IMR-90 (cell line): Measurements from ENCODE around the gene STOX2. TPM values are rescaled to one million over a fixed set of nuclear protein-coding genes. Genes with fewer than 3 reads are reported as not detected.

Source experiments
- ATAC-seq: fragments of 200-7000 bp; cut with Tn5 transposase; 2 replicates; pipeline ENCODE4 v1.9.1; 2020; ENCODE audit warnings: low read depth, mild to moderate bottlenecking, moderate library complexity
- BruUV-seq: library from RNA; stranded (reverse); fragments of 400-500 nt; replicated peaks from 2 replicates; lab custom pipeline; 2021; lab: Mats Ljungman, UMichigan
- CTCF ChIA-PET: fragments of 300-600 bp; formaldehyde crosslinking; extraction: SDS; loops from one replicate; lab custom pipeline; 2021; ENCODE audit warnings: antibody characterized with exemption; lab: Yijun Ruan, JAX
- POLR2A ChIA-PET: fragments of 300-600 bp; sonication (Branson Sonifier 250); formaldehyde crosslinking; loops from one replicate; lab custom pipeline; 2022; ENCODE audit warnings: antibody characterized with exemption; ENCODE audit not compliant: unreplicated experiment; lab: Charles Lee
- DNase-seq: peaks from one replicate; pipeline ENCODE4 v3.0.0; 2013
- H2AFZ ChIP-seq: replicated peaks from 2 replicates; pipeline ENCODE3; 2013; ENCODE audit warnings: low read length, mild to moderate bottlenecking; ENCODE audit not compliant: poor library complexity
- H2AK5ac ChIP-seq: 2 replicates; pipeline ENCODE4 v1.6.1; 2013; ENCODE audit warnings: low read depth, low read length, inconsistent platforms
- H2AK9ac ChIP-seq: replicated peaks from 2 replicates; pipeline ENCODE3; 2013; ENCODE audit warnings: mild to moderate bottlenecking, low read depth, low read length, moderate library complexity; ENCODE audit not compliant: poor library complexity
- H2BK120ac ChIP-seq: 2 replicates; pipeline ENCODE4 v1.6.1; 2013; ENCODE audit warnings: low read depth, low read length, inconsistent platforms
- H2BK15ac ChIP-seq: 3 replicates; pipeline ENCODE4 v1.6.1; 2013; ENCODE audit warnings: low read depth, low read length, inconsistent platforms
- H2BK20ac ChIP-seq: 2 replicates; pipeline ENCODE4 v1.6.1; 2013; ENCODE audit warnings: low read depth, mild to moderate bottlenecking, inconsistent platforms, low read length, moderate library complexity
- H2BK5ac ChIP-seq: 2 replicates; pipeline ENCODE4 v1.6.1; 2013; ENCODE audit warnings: mild to moderate bottlenecking, low read depth, low read length, inconsistent platforms; ENCODE audit not compliant: poor library complexity, severe bottlenecking
- H3K14ac ChIP-seq: replicated peaks from 2 replicates; pipeline ENCODE4 v1.6.1; 2013; ENCODE audit warnings: low read depth, low read length, inconsistent platforms
- H3K18ac ChIP-seq: 2 replicates; pipeline ENCODE4 v1.6.1; 2013; ENCODE audit warnings: low read depth, low read length, control low read depth
- H3K23ac ChIP-seq: 2 replicates; pipeline ENCODE4 v1.6.1; 2013; ENCODE audit warnings: low read depth, low read length, inconsistent platforms
- H3K27ac ChIP-seq: 2 replicates; pipeline ENCODE4 v1.5.1; 2013; ENCODE audit warnings: mild to moderate bottlenecking, control low read depth, low read length; ENCODE audit not compliant: insufficient read depth
- H3K27me3 ChIP-seq: 2 replicates; pipeline ENCODE4 v1.6.1; 2013; ENCODE audit warnings: low read length; ENCODE audit not compliant: control insufficient read depth, insufficient read depth
- H3K36me3 ChIP-seq: 2 replicates; pipeline ENCODE4 v1.6.1; 2013; ENCODE audit warnings: low read length, mixed read lengths; ENCODE audit not compliant: control insufficient read depth, insufficient read depth
- H3K4ac ChIP-seq: 2 replicates; pipeline ENCODE4 v1.6.1; 2013; ENCODE audit warnings: low read depth, low read length, inconsistent platforms
- H3K4me1 ChIP-seq: 2 replicates; pipeline ENCODE4 v1.6.1; 2013; ENCODE audit warnings: low read length, mixed read lengths; ENCODE audit not compliant: control insufficient read depth, insufficient read depth
- H3K4me2 ChIP-seq: 2 replicates; pipeline ENCODE4 v1.6.1; 2013; ENCODE audit warnings: low read depth, mild to moderate bottlenecking, control low read depth, low read length, moderate library complexity
- H3K4me3 ChIP-seq: 2 replicates; pipeline ENCODE4 v1.5.1; 2013; ENCODE audit warnings: low read depth, mild to moderate bottlenecking, control low read depth, low read length, moderate library complexity; ENCODE audit not compliant: insufficient read depth
- H3K56ac ChIP-seq: 2 replicates; pipeline ENCODE4 v1.6.1; 2013; ENCODE audit warnings: low read length, inconsistent platforms; ENCODE audit not compliant: insufficient read depth; ENCODE audit errors: extremely low read depth
- H3K79me1 ChIP-seq, 2 experiments: 2 replicates each; pipeline ENCODE4 v1.6.1; 2013; ENCODE audit warnings: low read length in 2 of 2, inconsistent platforms in 1 of 2, low read depth in 1 of 2
- H3K9ac ChIP-seq: 2 replicates; pipeline ENCODE4 v1.6.1; 2013; ENCODE audit warnings: low read depth, low read length, control low read depth
- H3K9me1 ChIP-seq: 2 replicates; pipeline ENCODE4 v1.6.1; 2013; ENCODE audit warnings: low read length, inconsistent platforms; ENCODE audit not compliant: insufficient read depth
- H3K9me3 ChIP-seq: 2 replicates; pipeline ENCODE4 v1.6.1; 2013; ENCODE audit warnings: low read length; ENCODE audit not compliant: control insufficient read depth, insufficient read depth
- H4K20me1 ChIP-seq: 2 replicates; pipeline ENCODE4 v1.6.1; 2013; ENCODE audit warnings: low read length, inconsistent platforms; ENCODE audit not compliant: insufficient read depth
- H4K5ac ChIP-seq: 2 replicates; pipeline ENCODE4 v1.6.1; 2013; ENCODE audit warnings: mild to moderate bottlenecking, low read depth, low read length, control low read depth
- H4K8ac ChIP-seq, 2 experiments: 2 replicates each; pipeline ENCODE4 v1.6.1; 2013; ENCODE audit warnings: low read depth in 2 of 2, low read length in 2 of 2, control low read depth in 1 of 2, inconsistent platforms in 1 of 2
- H4K91ac ChIP-seq: 2 replicates; pipeline ENCODE4 v1.6.1; 2013; ENCODE audit warnings: low read depth, low read length, inconsistent platforms; ENCODE audit not compliant: insufficient read depth
- USF2 ChIP-seq: fragments of 150-350 bp; IDR thresholded peaks from 2 replicates; pipeline ENCODE4 v1.6.1; 2017; ENCODE audit warnings: mild to moderate bottlenecking, antibody characterized with exemption, low read length, low read depth
- WGBS, 2 experiments: methylation state at CpG; one replicate each; pipeline versions ENCODE4 v1.1.5 to v1.1.7; 2013; ENCODE audit warnings: missing lambda C conversion rate in 2 of 2; ENCODE audit not compliant: insufficient read length in 1 of 2; ENCODE audit errors: extremely low coverage in 2 of 2; 5-methylcytosine and 5-hydroxymethylcytosine counted together
- dilution Hi-C: fragments of 300-500 bp; cut with HindIII; formaldehyde crosslinking; loops from one replicate; pipeline ENCODE4 v1.14.3; 2018; ENCODE audit warnings: low sequenced_read_pairs; ENCODE audit not compliant: unreplicated experiment
- in situ Hi-C: fragments of 300-500 bp; cut with MboI; formaldehyde crosslinking; loops from 3 replicates; pipeline ENCODE4 v1.14.3; 2019; ENCODE audit warnings: low sequenced_read_pairs, inconsistent platforms, mixed read lengths
- intact Hi-C: fragments of 100-400 bp; cut with micrococcal nuclease; formaldehyde crosslinking; loops from 2 replicates; pipeline ENCODE4 v1.10.0; 2022
- polyA plus RNA-seq, 3 experiments: library from polyadenylated mRNA; depleted of rRNA; stranded (reverse); fragments of >200 nt; gene quantifications; 2 replicates each; pipeline ENCODE4 v1.2.3, GENCODE V29; 2012; ENCODE audit warnings: low replicate concordance in 1 of 3
- total RNA-seq: library from RNA; depleted of rRNA; stranded (reverse); fragments of >200 nt; gene quantifications from 2 replicates; pipeline ENCODE4 v1.2.3, GENCODE V29; 2012

The STOX2 gene
- total and polyA plus RNA-seq, 2 of the 4 experiments (the other 2 are of a cell fraction): 1.1 to 5.4 TPM

DNA sequence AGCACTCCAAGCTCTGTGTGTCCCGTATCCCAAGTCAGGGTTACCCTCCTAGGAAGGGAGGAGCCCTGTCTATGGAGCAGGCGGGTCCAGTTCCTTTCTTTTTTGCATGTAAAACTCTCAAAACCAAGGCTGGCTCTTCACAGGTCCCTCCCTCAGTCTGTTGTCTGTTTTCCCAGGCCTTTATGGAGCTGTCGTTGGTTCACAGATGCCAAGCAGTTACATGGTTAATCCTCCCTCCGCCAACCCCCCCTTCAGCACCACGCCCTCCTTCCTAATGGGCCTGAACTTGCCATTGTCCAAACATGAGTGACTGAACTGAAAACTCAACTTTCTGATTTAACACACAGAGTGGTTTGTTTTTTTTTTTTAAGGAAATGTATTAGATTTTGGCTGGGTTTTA lies 148.3 kb downstream of the STOX2 start:
- no peak overlapping the region for H3K56ac ChIP-seq
- H4K20me1 ChIP-seq: no peaks in the 10 kb centered on the region
- H3K4me2 ChIP-seq: no peak overlapping the region
- no peak overlapping the region for H2BK5ac ChIP-seq
- no peak overlapping the region for H4K91ac ChIP-seq
- no peaks in the 10 kb centered on the region for H3K4me1 ChIP-seq
- no peak for TF ChIP-seq USF2
- H2AFZ ChIP-seq: no peak overlapping the region
- in situ Hi-C loops (no loop called here), intact Hi-C loops (no loop called here), dilution Hi-C loops (no loop called here)
- H3K4me3 ChIP-seq: no peak overlapping the region
- H2AK5ac ChIP-seq: no peak overlapping the region
- no peak overlapping the region for H3K4ac ChIP-seq
- no peak overlapping the region for H3K27ac ChIP-seq
- ChIA-PET POLR2A (no interaction called here), CTCF (no interaction called here)
- H3K18ac ChIP-seq: no peak overlapping the region
- H3K23ac ChIP-seq: no peak overlapping the region
- H3K9ac ChIP-seq: no peak overlapping the region
- H2BK15ac ChIP-seq: no peak overlapping the region
- no peaks in the 10 kb centered on the region for H3K27me3 ChIP-seq
- no TSS peak for BruUV-seq
- H2AK9ac ChIP-seq: no peak overlapping the region
- DNase-seq: no peak
- no peak overlapping the region for H4K5ac ChIP-seq
- no peaks in the 10 kb centered on the region for H3K36me3 ChIP-seq
- no peak for ATAC-seq
- no peak overlapping the region for H2BK20ac ChIP-seq
- no peaks in the 10 kb centered on the region for H3K9me1 ChIP-seq
- H3K79me1 ChIP-seq: no peaks in the 10 kb centered on the region
- no peak overlapping the region for H3K14ac ChIP-seq
- no peaks in the 10 kb centered on the region for H3K9me3 ChIP-seq
- H4K8ac ChIP-seq: no peak overlapping the region
- H2BK120ac ChIP-seq: no peak overlapping the region
- 55% methylated on average over 2 of the region's 5 CpGs; no CpG with 5 or more reads in 1 of the 2 experiments for WGBS, 2 experiments
